ENCODE measurements around the gene PPP1R12B.
"Not testable (repeated sequence)": the region's sequence is repeated elsewhere in the genome, so short reads cannot be mapped to it uniquely, and the experiment has no call there.

PPP1R12B gene

DNA sequence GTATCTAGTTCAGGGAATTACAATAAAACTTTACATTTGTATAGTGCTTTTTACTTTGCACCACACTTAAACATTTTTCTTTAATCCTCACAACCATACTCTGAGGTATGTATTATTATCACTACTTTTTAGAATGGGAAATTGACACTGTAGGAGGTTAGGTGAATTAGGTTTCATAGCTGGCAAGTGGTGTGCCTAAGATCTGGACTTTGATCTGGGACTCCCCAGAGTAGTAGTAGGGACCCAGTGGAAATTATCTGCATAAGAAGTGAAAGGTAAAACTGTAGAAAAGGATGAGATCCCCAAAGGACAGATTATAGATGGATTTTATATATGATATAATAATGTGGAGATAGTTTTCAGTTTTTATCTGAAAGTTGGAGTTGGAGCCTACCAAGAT, 85.6 kb downstream of the PPP1R12B start:
- no peak for FAIRE-seq
- DNase-seq (ENCODE audit: insufficient read length, low spot score), result no peak

DNA sequence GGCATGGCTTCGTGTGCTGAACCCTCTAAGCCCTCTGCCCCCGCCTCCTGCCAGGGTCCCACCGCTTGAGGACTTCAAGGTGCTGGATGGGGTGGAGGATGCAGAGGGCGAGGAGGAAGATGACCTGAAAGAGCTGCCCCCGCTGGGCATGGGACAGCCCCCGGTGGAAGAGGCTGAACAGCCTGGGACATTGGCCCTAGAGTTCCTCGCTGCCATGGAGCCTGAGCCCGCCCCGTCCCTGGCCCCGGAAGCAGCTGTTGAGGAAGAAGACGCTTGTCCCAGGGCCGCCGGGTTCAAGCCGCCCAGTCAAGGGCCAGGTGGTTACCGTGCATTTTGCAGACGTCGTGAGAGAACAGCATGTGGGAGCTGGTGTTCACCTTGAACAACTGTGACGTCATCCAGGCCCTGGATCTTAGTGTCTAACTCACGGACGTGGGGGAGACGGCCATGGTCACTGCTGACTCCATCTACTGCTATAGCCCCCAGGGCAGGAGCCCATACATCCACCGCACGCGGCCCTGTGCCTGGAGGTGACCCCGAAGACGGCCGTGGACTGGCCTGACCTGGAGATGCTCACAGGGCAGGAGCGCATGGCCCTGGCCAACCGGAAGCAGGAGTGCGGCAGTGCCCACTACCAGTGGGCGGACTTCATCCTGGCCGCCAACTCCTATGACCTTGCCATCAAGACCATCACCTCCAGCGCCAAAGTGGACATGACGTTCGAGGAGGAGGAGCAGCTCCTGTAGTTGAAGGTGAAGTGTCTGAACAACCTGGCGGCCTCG, 90.1 kb downstream of the PPP1R12B start:
- FAIRE-seq (peak; percentile 23), DNase-seq (ENCODE audit: insufficient read length, low spot score) (no peak)

DNA sequence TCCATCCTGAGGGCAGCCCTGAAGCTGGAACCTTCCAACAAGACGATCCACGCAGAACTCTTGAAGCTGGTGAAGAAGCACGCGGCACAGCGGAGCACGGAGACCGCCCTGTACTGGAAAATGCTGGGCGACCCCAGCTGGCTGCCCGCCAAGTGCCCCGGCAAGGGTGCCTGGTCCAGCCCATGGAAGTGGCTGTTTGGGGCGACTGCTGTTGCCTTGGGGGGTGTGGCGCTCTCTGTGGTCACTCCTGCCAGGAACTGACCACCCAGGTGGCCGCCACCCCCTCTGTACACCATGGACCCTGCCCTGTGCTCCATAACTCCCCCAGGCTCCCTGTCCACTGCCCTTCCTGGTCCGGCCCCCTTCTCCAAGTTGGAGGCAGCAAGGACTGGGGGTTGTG, 90.8 kb downstream of the PPP1R12B start:
- no peak for FAIRE-seq
- no peak for DNase-seq (ENCODE audit: insufficient read length, low spot score)

DNA sequence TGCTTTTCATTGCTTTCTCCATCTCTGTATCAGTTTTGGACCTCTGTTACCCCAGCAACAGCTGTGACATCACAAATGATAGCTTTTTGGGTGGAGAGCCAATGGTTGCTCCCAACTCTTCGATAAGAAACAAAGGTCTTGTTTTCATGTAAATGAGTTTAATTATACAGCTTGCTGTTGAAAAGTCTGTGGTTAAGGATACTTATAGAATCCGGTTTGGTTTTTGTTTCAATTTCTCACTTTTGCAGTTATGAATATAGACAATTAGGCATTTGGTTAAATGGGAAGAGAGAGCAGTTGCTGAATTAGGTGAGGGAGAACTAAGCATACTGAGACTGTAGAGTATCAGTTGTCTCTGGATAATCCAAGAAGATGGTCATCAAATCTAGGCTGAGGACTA, 99.6 kb downstream of the PPP1R12B start:
- not testable (repeated sequence) for FAIRE-seq; DNase-seq (ENCODE audit: insufficient read length, low spot score)

DNA sequence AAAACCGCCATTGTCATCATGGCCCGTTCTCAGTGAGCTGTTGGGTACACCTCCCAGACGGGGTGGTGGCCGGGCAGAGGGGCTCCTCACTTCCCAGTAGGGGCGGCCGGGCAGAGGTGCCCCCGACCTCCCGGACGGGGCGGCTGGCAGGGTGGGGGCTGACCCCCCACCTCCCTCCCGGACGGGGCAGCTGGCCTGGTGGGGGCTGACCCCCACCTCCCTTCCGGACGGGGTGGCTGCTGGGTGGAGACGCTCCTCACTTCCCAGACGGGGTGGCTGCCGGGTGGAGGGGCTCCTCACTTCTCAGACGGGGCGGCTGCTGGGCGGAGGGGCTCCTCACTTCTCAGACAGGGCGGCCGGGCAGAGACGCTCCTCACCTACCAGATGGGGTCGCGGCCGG, 103.1 kb downstream of the PPP1R12B start:
- not testable (repeated sequence) for DNase-seq (ENCODE audit: insufficient read length, low spot score); FAIRE-seq

DNA sequence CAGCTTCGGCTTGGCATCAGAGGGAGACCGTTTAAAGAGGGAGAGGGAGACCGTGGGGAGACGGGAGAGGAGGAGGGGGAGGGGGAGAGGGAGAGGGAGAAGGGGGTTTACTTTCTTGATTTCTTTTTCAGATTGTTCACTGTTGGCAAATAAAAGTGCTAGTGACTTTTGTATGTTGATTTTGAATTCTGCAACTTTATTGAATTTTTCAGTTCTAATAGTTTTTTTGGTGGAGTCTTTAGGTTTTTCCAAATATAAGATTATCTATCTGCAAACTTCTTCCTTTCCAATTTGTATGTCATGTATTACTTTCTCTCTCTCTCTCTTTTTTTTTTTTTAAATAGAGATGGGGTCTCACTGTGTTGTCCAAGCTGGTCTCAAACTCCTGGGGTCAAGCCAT, 104.0 kb downstream of the PPP1R12B start:
- DNase-seq (ENCODE audit: insufficient read length, low spot score) (no peak), FAIRE-seq (no peak)

DNA sequence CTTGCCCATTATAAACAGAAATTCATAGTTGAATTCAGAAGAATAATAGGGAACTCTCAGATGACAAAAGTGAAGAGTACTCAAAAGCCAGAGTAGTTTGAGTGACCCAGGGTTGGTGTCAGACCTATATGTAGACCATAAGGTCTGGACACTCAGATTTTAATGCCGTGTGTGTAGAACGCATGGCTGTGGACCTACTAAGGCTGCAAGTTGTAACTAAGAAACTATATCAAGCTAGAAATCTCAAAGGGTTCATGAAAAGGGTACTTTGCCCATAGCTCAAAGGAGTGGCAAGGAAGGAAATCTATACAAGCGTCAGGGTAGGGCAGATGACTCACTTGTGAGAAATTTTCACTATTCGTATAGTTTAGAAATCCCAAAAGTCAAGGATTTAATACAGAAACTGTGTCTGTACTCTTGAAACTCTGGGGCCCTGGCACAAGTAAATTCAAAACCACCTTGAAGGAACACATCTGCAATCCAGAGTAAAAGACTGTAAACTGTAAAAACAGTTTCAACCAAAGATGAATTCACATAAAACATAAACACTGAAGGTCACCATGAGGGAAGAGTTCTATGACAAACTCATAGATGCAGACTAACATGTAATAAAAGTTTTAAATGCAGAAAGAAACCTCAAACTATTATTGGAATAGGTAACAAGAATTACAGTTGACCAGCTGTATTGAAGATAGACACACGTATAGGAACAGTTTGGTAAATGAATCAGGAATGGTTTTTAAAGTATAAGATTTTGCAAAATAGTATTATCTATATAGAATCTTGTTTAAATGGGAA, 108.1 kb downstream of the PPP1R12B start:
- FAIRE-seq, result not testable (repeated sequence)
- DNase-seq (ENCODE audit: insufficient read length, low spot score), result peak; percentile 30

DNA sequence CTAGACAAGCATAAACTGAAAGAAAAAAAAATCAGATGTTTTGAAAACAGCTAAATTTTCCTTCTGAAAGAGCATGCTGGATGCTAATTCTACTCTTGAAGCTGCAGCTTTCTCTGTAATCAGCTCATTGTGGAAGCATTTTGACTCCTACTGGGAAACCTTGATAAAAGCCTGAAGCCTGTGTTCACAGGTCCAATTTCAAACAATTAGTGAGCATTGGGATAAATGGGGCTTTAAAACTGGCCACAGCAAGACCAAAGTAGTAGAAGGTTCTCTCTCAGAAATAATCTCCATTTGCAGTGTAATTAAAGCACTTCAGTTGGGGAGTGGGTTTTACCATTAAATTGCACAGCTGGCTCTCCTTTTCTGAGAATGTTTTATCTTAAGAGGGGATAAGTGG, 110.2 kb downstream of the PPP1R12B start:
- not testable (repeated sequence) for DNase-seq (ENCODE audit: insufficient read length, low spot score); FAIRE-seq

DNA sequence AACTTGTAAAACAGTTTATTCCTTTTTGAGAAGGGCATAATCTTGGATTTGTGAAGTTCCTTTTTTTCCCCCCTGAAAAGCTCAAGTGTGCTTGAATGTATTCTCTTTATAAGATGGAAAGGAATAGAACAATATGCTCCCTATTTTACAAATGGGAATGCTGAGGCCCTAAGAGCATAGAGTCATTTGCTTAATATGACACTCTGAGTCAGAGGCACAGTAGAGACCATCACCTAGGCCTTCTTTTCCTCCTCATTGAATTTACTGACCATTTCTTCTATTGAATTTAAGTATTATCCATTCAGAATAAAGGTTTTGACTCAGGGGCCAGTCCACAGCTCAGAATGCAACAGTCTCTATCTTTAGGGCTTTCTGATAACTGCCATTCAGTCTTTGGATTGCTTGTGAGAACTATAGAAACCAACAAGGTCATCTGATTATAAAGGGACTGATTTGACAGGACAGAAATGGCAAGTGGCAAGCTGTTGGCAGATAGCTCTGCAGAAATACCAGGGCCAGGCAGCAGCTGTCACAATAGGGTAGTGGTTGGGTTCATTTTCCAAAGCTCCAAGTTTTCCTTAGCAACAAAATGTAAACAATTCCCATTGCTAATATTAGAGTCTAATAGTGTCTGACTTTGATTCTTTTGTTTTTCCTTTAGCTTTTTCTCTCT, 111.1 kb downstream of the PPP1R12B start:
- DNase-seq (ENCODE audit: insufficient read length, low spot score); FAIRE-seq: not testable (repeated sequence)

DNA sequence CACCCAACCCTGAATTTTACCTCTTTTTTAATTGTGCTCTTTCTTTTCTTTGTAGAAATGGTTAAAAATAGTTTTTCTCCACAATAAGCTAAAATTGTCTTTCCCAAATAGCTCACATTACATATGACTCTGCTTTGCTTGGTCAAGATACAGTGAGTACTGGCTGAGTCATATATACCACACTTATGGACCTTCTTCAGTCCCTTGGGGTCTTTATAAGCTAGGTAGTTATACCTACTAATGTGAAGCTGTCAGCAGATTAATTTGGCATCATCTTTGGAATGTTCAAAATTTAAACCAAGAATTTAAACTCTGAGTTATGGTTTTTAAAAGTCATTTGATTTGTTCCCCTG, 111.6 kb downstream of the PPP1R12B start:
- DNase-seq (ENCODE audit: insufficient read length, low spot score); FAIRE-seq: not testable (repeated sequence)

DNA sequence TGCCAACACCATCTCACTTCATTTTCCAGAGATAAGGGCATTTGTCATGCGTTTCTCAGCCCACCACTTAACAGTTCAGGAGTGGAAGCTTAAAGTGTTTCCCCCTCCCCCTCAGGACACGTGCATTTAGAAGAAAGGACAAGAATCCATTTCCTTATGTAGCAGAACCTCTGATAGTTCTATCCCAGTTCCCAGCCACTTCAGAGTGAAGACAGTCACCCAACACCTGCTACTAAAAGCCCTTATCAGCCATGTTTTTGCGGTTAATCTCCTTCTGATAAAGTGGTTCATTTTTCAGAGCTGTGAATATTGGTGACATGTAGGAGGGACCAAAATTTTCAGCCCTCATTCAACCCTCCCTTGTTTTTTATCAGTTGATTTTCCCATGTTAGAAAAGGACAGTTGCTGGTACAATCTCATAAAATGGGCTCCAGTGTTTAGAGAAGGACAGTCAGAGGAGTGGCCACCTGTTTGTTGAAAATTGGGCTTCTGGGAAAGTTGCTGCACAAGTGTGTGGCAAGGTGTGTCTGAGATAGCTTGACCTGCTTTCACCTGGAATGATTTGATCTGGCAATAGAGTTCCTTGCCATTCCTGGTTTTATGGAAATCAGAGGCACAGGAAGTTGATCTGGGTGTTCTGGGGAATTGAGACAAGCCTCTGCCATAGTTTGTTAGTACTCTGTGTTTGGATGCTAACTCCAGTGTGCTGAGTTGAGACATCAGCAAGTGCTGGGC, 114.0 kb downstream of the PPP1R12B start:
- FAIRE-seq (no peak), DNase-seq (ENCODE audit: insufficient read length, low spot score) (no peak)

DNA sequence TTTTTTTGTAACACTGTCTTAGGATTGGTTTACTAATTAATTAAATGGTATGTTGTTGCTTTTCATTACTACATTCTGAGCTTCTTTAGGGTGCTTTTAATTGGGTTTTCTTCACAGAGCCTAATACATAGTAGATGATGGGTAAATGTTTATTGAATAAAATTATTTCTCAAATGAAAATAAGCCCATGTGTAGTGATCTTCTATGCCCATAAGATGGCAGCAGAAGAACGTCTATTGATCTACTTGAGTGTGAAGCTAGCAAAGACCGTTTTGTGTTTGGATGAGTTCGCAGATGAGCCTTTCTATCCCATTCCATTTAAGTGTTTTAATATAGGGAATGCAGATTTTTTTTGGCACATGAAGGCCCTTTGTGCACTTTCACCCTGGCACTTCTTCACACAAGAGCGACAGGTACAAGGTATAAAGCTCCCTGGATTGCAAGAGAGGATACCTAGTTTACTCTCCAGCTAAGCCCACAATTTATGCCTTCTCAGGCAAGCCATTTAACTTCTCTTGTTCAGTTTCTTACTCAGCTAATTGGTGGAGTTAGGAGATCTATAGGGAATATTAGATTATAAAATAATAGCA, 115.7 kb downstream of the PPP1R12B start:
- not testable (repeated sequence) for FAIRE-seq

DNA sequence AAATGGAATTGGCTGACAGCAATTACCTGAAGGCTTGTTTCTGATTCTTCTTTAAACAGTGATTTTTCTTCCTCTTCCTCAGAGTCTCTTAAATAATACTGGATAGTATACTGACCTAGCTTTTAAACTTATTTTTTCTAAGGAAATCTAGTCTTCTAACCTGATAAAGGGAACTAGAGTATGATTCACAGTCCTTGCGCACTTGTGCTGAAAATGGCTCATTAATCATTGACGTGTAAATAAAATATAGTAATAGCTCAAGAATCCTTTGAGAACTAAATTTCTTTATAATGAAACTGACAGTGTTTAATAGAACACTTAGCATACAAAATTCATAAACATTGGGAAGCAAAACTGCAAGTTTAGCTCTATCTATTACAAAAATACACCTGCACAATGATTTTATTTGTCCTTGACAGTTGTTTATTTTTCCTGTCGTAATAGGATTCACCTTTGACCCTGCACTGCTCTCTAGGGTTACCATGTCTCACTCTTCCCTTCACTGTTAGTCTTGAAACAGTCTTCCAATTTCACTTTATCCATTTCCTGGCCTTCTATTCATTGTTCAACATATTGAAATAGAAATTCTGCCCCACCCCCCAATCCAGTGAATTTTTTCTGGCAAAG, 117.3 kb downstream of the PPP1R12B start:
- not testable (repeated sequence) for DNase-seq (ENCODE audit: insufficient read length, low spot score); FAIRE-seq

More for the DNA sequence above, 115.7 kb downstream of the PPP1R12B start:
- not testable (repeated sequence) for DNase-seq (ENCODE audit: insufficient read length, low spot score)

DNA sequence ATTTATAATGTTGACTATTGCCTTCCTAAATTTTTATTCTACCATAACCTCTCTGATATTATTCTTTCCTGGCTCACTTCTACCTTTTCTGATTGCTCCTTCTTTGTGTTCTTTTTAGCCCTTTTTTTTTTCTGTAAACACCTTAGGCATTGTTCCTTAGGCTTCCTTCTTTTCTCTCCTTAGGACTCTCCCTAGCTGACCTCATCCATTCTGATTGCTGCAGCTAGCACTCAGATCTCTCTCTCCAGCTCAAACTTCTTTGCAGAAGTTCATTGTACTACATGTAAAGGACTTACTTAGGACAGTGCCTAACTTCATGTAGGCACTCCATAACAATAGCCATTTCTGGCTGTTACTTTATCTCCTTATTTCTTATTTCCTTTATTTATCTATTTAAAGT, 117.8 kb downstream of the PPP1R12B start:
- DNase-seq (ENCODE audit: insufficient read length, low spot score); FAIRE-seq: not testable (repeated sequence)

DNA sequence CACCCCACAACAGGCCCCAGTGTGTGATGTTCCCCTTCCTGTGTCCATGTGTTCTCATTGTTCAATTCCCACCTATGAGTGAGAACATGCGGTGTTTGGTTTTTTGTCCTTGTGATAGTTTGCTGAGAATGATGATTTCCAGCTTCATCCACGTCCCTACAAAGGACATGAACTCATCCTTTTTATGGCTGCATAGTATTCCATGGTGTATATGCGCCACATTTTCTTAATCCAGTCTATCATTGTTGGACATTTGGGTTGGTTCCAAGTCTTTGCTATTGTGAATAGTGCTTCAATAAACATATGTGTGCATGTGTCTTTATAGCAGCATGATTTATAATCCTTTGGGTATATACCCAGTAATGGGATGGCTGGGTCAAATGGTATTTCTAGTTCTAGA, 118.9 kb downstream of the PPP1R12B start:
- DNase-seq (ENCODE audit: insufficient read length, low spot score); FAIRE-seq: not testable (repeated sequence)

DNA sequence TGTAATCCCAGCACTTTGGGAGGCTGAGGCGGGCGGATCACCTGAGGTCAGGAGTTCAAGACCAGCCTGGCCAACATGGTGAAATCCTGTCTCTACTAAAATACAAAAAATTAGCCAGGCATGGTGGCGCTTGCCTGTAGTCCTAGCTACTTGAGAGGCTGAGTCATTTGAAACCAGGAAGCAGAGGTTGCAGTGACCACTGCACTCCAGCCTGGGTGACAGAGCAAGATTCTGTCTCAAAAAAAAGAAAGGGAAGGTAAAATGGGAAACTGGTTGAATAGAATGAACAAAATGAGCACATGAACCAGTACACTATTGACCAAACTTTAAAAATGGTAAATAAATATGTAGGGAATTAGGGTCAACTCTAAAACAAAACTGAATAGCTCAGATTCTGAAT, 120.2 kb downstream of the PPP1R12B start:
- not testable (repeated sequence) for FAIRE-seq; DNase-seq (ENCODE audit: insufficient read length, low spot score)

DNA sequence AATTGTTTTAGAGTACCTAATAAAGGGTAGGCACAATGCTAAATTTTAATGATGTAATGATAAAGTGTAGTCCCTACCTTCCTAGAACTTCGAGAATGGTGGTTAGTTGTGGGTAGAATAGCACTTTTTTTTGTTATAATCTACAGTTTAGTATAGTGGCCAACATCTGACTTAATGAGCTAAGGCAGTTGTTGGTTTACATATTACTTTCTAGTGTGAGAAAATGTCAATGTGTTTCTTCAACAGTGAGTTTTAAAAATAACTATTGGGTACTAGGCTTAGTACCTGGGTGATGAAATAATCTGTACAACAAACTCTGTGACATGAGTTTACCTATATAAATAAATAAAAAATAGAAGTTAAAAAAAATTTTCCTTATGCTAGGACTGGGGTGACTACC, 120.6 kb downstream of the PPP1R12B start:
- not testable (repeated sequence) for DNase-seq (ENCODE audit: insufficient read length, low spot score); FAIRE-seq

DNA sequence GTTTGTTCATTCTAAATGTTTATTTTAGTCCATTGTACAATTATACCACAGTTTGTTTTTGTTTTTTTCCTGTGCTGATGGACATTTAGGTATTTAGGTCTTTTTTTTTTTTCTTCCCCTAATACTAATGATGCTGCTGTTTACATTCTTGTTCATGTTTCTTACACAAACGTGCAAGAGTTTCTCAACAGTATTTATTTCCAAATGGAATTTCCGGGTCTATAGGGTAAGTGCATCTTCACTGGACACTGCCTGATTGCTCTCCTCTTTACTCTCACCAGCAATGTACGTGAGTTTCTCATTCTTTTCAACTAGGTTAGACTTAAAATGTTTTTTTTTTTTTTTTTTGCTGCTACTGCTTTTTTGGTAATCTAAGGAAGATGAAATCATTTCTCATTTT, 122.7 kb downstream of the PPP1R12B start:
- DNase-seq (ENCODE audit: insufficient read length, low spot score) (no peak), FAIRE-seq (no peak)

DNA sequence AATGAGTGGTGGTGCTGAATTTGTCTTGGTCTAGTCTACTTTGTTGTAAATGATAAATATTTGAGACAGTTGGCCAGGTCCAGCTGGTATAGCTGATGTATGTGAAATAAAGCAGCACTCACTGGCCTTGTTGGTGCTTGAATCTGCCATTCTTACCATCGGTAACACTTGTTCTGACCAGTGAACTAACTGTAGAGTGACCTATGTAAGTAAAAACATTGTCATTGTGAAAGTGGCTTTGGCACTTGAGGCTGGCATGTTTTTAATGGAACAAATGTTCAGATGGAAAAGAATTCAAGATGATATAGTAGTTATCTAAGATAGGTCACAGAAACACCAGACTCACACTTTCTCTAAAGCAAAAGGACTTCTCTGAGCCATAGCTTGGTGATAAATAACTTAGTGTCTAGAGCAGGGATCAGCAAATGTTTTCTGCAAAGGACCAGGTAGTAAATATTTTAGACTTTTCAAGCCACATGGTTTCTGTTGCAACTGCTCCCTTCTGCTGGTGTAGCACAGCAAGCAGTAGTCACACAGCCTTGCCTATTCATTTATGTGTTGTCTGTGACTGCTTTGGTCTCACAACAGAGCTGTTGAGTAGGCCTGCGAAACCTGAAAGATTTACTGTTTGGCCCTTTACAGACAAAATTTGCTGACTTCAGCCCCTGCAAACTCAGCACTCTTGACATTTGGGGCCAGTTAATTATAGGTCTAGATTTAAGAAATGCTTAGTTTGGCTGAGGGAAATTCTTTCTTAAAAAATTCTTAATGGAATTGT, 124.0 kb downstream of the PPP1R12B start:
- not testable (repeated sequence) for DNase-seq (ENCODE audit: insufficient read length, low spot score)

More for the DNA sequence above, 124.0 kb downstream of the PPP1R12B start:
- not testable (repeated sequence) for FAIRE-seq
